ENCODE results near the gene TMEM255B.

DNA sequence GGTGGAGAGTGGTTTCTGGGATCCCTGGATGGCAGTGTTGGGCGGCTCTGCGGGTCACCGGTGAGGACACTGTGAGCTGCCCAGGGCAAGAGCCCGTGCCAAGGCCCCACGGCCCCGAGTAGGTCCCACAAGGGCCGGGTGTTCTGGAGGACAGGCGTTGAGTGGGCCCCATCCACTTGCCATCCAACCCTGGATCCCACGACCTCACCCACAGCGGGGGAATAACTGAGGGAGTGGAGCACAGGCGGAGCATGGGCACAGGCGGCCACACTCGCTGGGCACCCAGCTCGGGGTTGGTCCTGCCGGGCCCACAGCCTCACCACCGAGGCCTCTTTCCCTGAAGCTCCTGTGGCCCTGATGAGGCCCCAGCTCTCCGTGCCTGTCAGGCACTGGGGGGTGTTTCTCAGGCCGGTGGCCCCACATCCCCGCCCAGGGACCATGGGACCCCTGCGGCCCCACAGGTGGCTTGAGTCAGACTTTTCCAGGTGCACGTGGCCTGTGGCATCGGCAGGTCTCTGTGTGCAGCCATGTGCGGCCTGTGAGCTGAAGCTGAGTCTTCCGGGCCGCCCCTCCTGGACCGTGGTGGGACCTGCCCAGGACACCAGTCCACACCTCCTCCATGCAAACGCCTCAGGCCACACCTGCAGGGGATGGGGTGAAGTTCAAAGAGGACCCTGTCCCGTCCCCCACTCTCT, 16.6 kb downstream of the TMEM255B start:
- no peak for TF ChIP-seq EZH2phosphoT487 (IDR thresholded peaks at IDR 0.05)
- TF ChIP-seq, protein P1, sequence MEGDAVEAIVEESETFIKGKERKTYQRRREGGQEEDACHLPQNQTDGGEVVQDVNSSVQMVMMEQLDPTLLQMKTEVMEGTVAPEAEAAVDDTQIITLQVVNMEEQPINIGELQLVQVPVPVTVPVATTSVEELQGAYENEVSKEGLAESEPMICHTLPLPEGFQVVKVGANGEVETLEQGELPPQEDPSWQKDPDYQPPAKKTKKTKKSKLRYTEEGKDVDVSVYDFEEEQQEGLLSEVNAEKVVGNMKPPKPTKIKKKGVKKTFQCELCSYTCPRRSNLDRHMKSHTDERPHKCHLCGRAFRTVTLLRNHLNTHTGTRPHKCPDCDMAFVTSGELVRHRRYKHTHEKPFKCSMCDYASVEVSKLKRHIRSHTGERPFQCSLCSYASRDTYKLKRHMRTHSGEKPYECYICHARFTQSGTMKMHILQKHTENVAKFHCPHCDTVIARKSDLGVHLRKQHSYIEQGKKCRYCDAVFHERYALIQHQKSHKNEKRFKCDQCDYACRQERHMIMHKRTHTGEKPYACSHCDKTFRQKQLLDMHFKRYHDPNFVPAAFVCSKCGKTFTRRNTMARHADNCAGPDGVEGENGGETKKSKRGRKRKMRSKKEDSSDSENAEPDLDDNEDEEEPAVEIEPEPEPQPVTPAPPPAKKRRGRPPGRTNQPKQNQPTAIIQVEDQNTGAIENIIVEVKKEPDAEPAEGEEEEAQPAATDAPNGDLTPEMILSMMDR (IDR thresholded peaks at IDR 0.05) = no peak

All from neural progenitor cell (in vitro differentiated cells).